SK-N-SH (cell line): ENCODE measurements around the gene CARTPT. TPM values are rescaled to one million over a fixed set of nuclear protein-coding genes. Genes with fewer than 3 reads are reported as not detected.

ENCODE experiments used
- CTCF ChIA-PET: fragments of 300-600, 350-600 bp; formaldehyde crosslinking; extraction: SDS; loops from one replicate; lab custom pipeline; 2021; lab: Yijun Ruan, JAX
- POLR2A ChIA-PET: fragments of 350-600 bp; sonication (Branson Sonifier 250); formaldehyde crosslinking; extraction: SDS; loops from one replicate; lab custom pipeline; 2020; ENCODE audit warnings: antibody characterized with exemption, inconsistent platforms; lab: Yijun Ruan, JAX
- DNase-seq: peaks from one replicate; pipeline ENCODE4 v3.0.0; 2012
- H2AFZ ChIP-seq: fragments of 200-600 bp; sonication (generic); 2 replicates; pipeline ENCODE4 v1.8.1; 2016; ENCODE audit warnings: antibody characterized with exemption, mild to moderate bottlenecking, low read depth
- H3F3A ChIP-seq: fragments of 200-600 bp; sonication (generic); replicated peaks from 2 replicates; pipeline ENCODE3; 2016; ENCODE audit warnings: antibody characterized with exemption, mild to moderate bottlenecking; ENCODE audit not compliant: insufficient read depth
- H3K27ac ChIP-seq, 2 experiments: fragments of 200-500 bp in 1 of 2; fragments of 200-600 bp in 1 of 2; sonication (Bioruptor generic) in 1 of 2; sonication (generic), shearing (Covaris generic) in 1 of 2; 2 replicates each; pipeline versions ENCODE4 v1.5.1 to v1.6.1; 2014 to 2016; ENCODE audit warnings: low read depth in 2 of 2, inconsistent platforms in 1 of 2, low read length in 1 of 2, mild to moderate bottlenecking in 1 of 2, mixed read lengths in 1 of 2
- H3K27me3 ChIP-seq: fragments of 200-600 bp; sonication (generic), shearing (Covaris generic); 2 replicates; pipeline ENCODE4 v1.6.1; 2016; ENCODE audit warnings: mixed run types; ENCODE audit not compliant: insufficient read depth
- H3K36me3 ChIP-seq, 2 experiments: fragments of 200-500 bp in 1 of 2; fragments of 200-600 bp in 1 of 2; sonication (Bioruptor generic) in 1 of 2; sonication (generic) in 1 of 2; replicated peaks in 1 of 2; 2 replicates each; pipeline versions ENCODE3 to v1.5.1; 2014 to 2016; ENCODE audit warnings: low read length in 1 of 2, mild to moderate bottlenecking in 1 of 2; ENCODE audit not compliant: insufficient read depth in 2 of 2, control insufficient read depth in 1 of 2
- H3K4me1 ChIP-seq, 2 experiments: fragments of 200-500 bp in 1 of 2; fragments of 200-600 bp in 1 of 2; sonication (Bioruptor generic) in 1 of 2; sonication (generic), shearing (Covaris generic) in 1 of 2; 2 replicates each; pipeline versions ENCODE4 v1.5.1 to v1.6.1; 2014 to 2016; ENCODE audit warnings: low read depth in 1 of 2, low read length in 1 of 2, mixed run types in 1 of 2; ENCODE audit not compliant: insufficient read depth in 2 of 2, control insufficient read depth in 1 of 2
- H3K4me2 ChIP-seq: fragments of 200-600 bp; sonication (generic), shearing (Covaris generic); 2 replicates; pipeline ENCODE4 v1.6.1; 2017; ENCODE audit warnings: mixed run types
- H3K4me3 ChIP-seq, 2 experiments: fragments of 200-500 bp in 1 of 2; fragments of 200-600 bp in 1 of 2; sonication (Bioruptor generic) in 1 of 2; sonication (generic), shearing (Covaris generic) in 1 of 2; 2 replicates each; pipeline versions ENCODE4 v1.5.1 to v1.8.1; 2014 to 2016; ENCODE audit warnings: low read depth in 2 of 2, inconsistent platforms in 1 of 2, low read length in 1 of 2, mild to moderate bottlenecking in 1 of 2, mixed read lengths in 1 of 2, moderate library complexity in 1 of 2
- H3K79me2 ChIP-seq: fragments of 200-600 bp; sonication (generic); 2 replicates; pipeline ENCODE4 v1.8.1; 2017; ENCODE audit warnings: mild to moderate bottlenecking; ENCODE audit not compliant: insufficient read depth
- H3K9ac ChIP-seq: fragments of 200-600 bp; sonication (generic); 2 replicates; pipeline ENCODE4 v1.6.1; 2017; ENCODE audit warnings: mixed run types
- H3K9me2 ChIP-seq: fragments of 200-600 bp; sonication (generic); 2 replicates; pipeline ENCODE4 v1.6.1; 2017; ENCODE audit warnings: mixed run types
- H3K9me3 ChIP-seq: fragments of 200-600 bp; sonication (generic); 2 replicates; pipeline ENCODE4 v1.6.1; 2017; ENCODE audit warnings: mixed run types, mild to moderate bottlenecking, moderate library complexity
- H4K20me1 ChIP-seq: fragments of 200-600 bp; sonication (generic); 2 replicates; pipeline ENCODE4 v1.6.1; 2017; ENCODE audit warnings: mild to moderate bottlenecking, mixed run types; ENCODE audit not compliant: insufficient read depth
- MAX ChIP-seq: IDR thresholded peaks from 2 replicates; pipeline ENCODE4 v1.4.0; 2012; ENCODE audit warnings: low read depth
- MXI1 ChIP-seq: IDR thresholded peaks from 2 replicates; pipeline ENCODE4 v1.6.1; 2012; ENCODE audit warnings: mild to moderate bottlenecking, low read depth, low read length, improper control_type of control experiment
- RXRA ChIP-seq: IDR thresholded peaks from 2 replicates; pipeline ENCODE4 v1.4.0; 2012; ENCODE audit warnings: low read depth, mild to moderate bottlenecking, borderline replicate concordance
- SMC3 ChIP-seq: IDR thresholded peaks from 2 replicates; pipeline ENCODE4 v1.6.1; 2012; ENCODE audit warnings: low read depth, low read length, improper control_type of control experiment
- TAF1 ChIP-seq: IDR thresholded peaks from 2 replicates; pipeline ENCODE4 v1.6.1; 2012; ENCODE audit warnings: low read depth, mild to moderate bottlenecking, low read length, moderate library complexity, borderline replicate concordance
- TCF12 ChIP-seq: IDR thresholded peaks from 2 replicates; pipeline ENCODE4 v1.4.0; 2012
- TEAD4 ChIP-seq: IDR thresholded peaks from 2 replicates; pipeline ENCODE4 v1.4.0; 2012; ENCODE audit warnings: mild to moderate bottlenecking, borderline replicate concordance; ENCODE audit not compliant: insufficient read depth
- USF1 ChIP-seq: IDR thresholded peaks from 2 replicates; pipeline ENCODE4 v1.4.0; 2012; ENCODE audit warnings: low read depth, borderline replicate concordance
- YY1 ChIP-seq: IDR thresholded peaks from 2 replicates; pipeline ENCODE4 v1.4.0; 2012; ENCODE audit warnings: low read depth, mild to moderate bottlenecking
- WGBS: methylation state at CpG from one replicate; pipeline ENCODE4 v1.1.6; 2017; ENCODE audit warnings: low lambda C conversion rate; 5-methylcytosine and 5-hydroxymethylcytosine counted together
- polyA plus RNA-seq, 3 experiments: library from polyadenylated mRNA; depleted of rRNA; stranded (reverse); fragments of >200 nt; gene quantifications; 2 replicates each; pipeline ENCODE4 v1.2.3, GENCODE V29; 2012
- TF ChIP-seq, protein P1 (sequence below): fragments of 150-350 bp; IDR thresholded peaks from 2 replicates; pipeline ENCODE4 v1.6.1; 2017; ENCODE audit warnings: antibody characterized with exemption, low read length, low read depth, borderline replicate concordance
- TF ChIP-seq, protein P2 (sequence below): fragments of 200-600 bp; sonication (generic); IDR thresholded peaks from 2 replicates; pipeline ENCODE4 v1.6.1; 2017; ENCODE audit warnings: antibody characterized with exemption, mild to moderate bottlenecking, moderate library complexity

CARTPT gene
- polyA plus RNA-seq, 1 of the 3 experiments (the other 2 are of a cell fraction), result not detected

- TF ChIP-seq MXI1 (no peak), RXRA (no peak)
These were observed 29.3 kb downstream of the CARTPT start (continued) for GRCh38 chr5:71748360-71748759.

- 69% methylated on average over 4 of the region's 4 CpGs for WGBS
- peaks cover 0 to 9% of the 10 kb centered on the region in 2 experiments; a peak in 1 of 4 replicates for H3K4me1 ChIP-seq
- no peak for DNase-seq
- ChIA-PET CTCF (interaction anchor here (1.1 to 2.4 kb wide), 2 partner anchors 169 to 276 kb away, joined by 3 to 9 read pairs; no protein-coding TSS in a partner anchor), POLR2A (no interaction called here)
- H3F3A ChIP-seq, result no peaks in the 10 kb centered on the region
- H2AFZ ChIP-seq, result no peak overlapping the region
- H3K79me2 ChIP-seq, result no peaks in the 10 kb centered on the region
- H3K9ac ChIP-seq, result no peak overlapping the region
- no peaks in the 10 kb centered on the region for H3K36me3 ChIP-seq
- H3K4me2 ChIP-seq, result no peak overlapping the region
- no peak overlapping the region for H3K27ac ChIP-seq
- TF ChIP-seq, protein P1, sequence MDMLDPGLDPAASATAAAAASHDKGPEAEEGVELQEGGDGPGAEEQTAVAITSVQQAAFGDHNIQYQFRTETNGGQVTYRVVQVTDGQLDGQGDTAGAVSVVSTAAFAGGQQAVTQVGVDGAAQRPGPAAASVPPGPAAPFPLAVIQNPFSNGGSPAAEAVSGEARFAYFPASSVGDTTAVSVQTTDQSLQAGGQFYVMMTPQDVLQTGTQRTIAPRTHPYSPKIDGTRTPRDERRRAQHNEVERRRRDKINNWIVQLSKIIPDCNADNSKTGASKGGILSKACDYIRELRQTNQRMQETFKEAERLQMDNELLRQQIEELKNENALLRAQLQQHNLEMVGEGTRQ, result no peak
- TF ChIP-seq MAX, result no peak
- TF ChIP-seq TAF1, result no peak
- no peak for TF ChIP-seq SMC3
- TF ChIP-seq, protein P2, sequence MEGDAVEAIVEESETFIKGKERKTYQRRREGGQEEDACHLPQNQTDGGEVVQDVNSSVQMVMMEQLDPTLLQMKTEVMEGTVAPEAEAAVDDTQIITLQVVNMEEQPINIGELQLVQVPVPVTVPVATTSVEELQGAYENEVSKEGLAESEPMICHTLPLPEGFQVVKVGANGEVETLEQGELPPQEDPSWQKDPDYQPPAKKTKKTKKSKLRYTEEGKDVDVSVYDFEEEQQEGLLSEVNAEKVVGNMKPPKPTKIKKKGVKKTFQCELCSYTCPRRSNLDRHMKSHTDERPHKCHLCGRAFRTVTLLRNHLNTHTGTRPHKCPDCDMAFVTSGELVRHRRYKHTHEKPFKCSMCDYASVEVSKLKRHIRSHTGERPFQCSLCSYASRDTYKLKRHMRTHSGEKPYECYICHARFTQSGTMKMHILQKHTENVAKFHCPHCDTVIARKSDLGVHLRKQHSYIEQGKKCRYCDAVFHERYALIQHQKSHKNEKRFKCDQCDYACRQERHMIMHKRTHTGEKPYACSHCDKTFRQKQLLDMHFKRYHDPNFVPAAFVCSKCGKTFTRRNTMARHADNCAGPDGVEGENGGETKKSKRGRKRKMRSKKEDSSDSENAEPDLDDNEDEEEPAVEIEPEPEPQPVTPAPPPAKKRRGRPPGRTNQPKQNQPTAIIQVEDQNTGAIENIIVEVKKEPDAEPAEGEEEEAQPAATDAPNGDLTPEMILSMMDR, result no peak
- TF ChIP-seq YY1, result no peak
- TF ChIP-seq USF1, result no peak
- no peak for TF ChIP-seq TEAD4
- no peak for TF ChIP-seq TCF12
- no peaks in the 10 kb centered on the region for H3K9me3 ChIP-seq
- no peak overlapping the region for H3K4me3 ChIP-seq
- no peaks in the 10 kb centered on the region for H4K20me1 ChIP-seq
- H3K9me2 ChIP-seq, result no peaks in the 10 kb centered on the region
- H3K27me3 ChIP-seq, result no peaks in the 10 kb centered on the region
These were observed 32.3 kb downstream of the CARTPT start for GRCh38 chr5:71751422-71751821.
